Right atrium auricular region (tissue), 2 donors: ENCODE data around the gene HSPA14. TPM values are rescaled to one million over a fixed set of nuclear protein-coding genes. Genes with fewer than 3 reads are reported as not detected.
"Not testable (repeated sequence)": the region's sequence is repeated elsewhere in the genome, so short reads cannot be mapped to it uniquely, and the experiment has no call there.

Experiments used
- DNase-seq: peaks from one replicate; pipeline ENCODE4 v3.0.0-alpha.2; 2019; ENCODE audit warnings: low spot score
- H3K27ac ChIP-seq, 2 donors: fragments of 200-600 bp; sonication (generic); 1 replicate in 1 of 2; 2 replicates in 1 of 2; pipeline ENCODE4 v1.5.1; 2016 to 2019
- H3K27me3 ChIP-seq, 2 donors: fragments of 200-600 bp; sonication (generic); one replicate each; pipeline versions ENCODE4 v1.5.1 to v1.6.0; 2017 to 2019
- H3K36me3 ChIP-seq: fragments of 200-600 bp; sonication (generic); one replicate; pipeline ENCODE4 v1.5.1; 2016
- H3K4me1 ChIP-seq, 2 donors: fragments of 200-600 bp; sonication (generic); one replicate each; pipeline versions ENCODE4 v1.5.1 to v1.6.0; 2017 to 2019
- H3K4me3 ChIP-seq, 2 donors: fragments of 200-600 bp; sonication (generic); 1 replicate in 1 of 2; 2 replicates in 1 of 2; pipeline ENCODE4 v1.5.1; 2017 to 2019; ENCODE audit warnings: mild to moderate bottlenecking in 1 of 2, moderate library complexity in 1 of 2
- H3K9me3 ChIP-seq, 2 donors: fragments of 200-600 bp; sonication (generic); one replicate each; pipeline ENCODE4 v1.5.1; 2019
- CTCF ChIP-seq, 2 donors: fragments of 200-600 bp; sonication (generic); IDR thresholded peaks; one replicate each; pipeline ENCODE4 v1.5.1; 2019; ENCODE audit warnings: antibody characterized with exemption in 2 of 2
- total RNA-seq, 2 donors: library from RNA; depleted of rRNA; stranded (reverse); fragments of >200 nt; gene quantifications; one replicate each; pipeline ENCODE4 v1.1.0, GENCODE V29; 2016

The HSPA14 gene
- total RNA-seq, 2 donors from 2014 or later, result 6.1 to 9.7 TPM

GRCh38 chr10:14858338-14858960 is 20.3 kb downstream of the HSPA14 start:
- Histone ChIP-seq H3K36me3 (peaks cover 25% of the 10 kb centered on the region), H3K9me3 (no peaks in the 10 kb centered on the region), H3K27ac (no peak overlapping the region), H3K4me3 (no peak overlapping the region), H3K27me3 (no peaks in the 10 kb centered on the region), H3K4me1 (no peaks in the 10 kb centered on the region)
- DNase-seq, result no peak
- no peak for TF ChIP-seq CTCF (IDR thresholded peaks at IDR 0.05)

GRCh38 chr10:14859043-14859442 is 20.9 kb downstream of the HSPA14 start:
- no peak for TF ChIP-seq CTCF (IDR thresholded peaks at IDR 0.05)
- no peak overlapping the region for H3K4me3 ChIP-seq
- no peaks in the 10 kb centered on the region for H3K27me3 ChIP-seq
- no peak overlapping the region for H3K27ac ChIP-seq
- peaks cover 19% of the 10 kb centered on the region for H3K36me3 ChIP-seq
- H3K4me1 ChIP-seq, result no peaks in the 10 kb centered on the region
- H3K9me3 ChIP-seq, result no peaks in the 10 kb centered on the region
- no peak for DNase-seq

- Histone ChIP-seq H3K9me3 (no peaks in the 10 kb centered on the region), H3K36me3 (peaks cover 17% of the 10 kb centered on the region), H3K4me1 (no peaks in the 10 kb centered on the region), H3K4me3 (no peak overlapping the region), H3K27me3 (no peaks in the 10 kb centered on the region), H3K27ac (no peak overlapping the region)
- no peak for TF ChIP-seq CTCF (IDR thresholded peaks at IDR 0.05)
- no peak for DNase-seq
Measured at GRCh38 chr10:14859775-14860174, 21.7 kb downstream of the HSPA14 start.

- Histone ChIP-seq H3K36me3 (peaks cover 15% of the 10 kb centered on the region), H3K27ac (no peak overlapping the region), H3K9me3 (no peaks in the 10 kb centered on the region), H3K27me3 (no peaks in the 10 kb centered on the region), H3K4me1 (no peaks in the 10 kb centered on the region), H3K4me3 (no peak overlapping the region)
- TF ChIP-seq CTCF (IDR thresholded peaks at IDR 0.05), result no peak
- DNase-seq, result no peak
Measured at GRCh38 chr10:14860791-14861190, 22.7 kb downstream of the HSPA14 start.

GRCh38 chr10:14864466-14864865 is 26.4 kb downstream of the HSPA14 start:
- not testable (repeated sequence) for H3K27ac ChIP-seq, DNase-seq, H3K4me3 ChIP-seq, H3K27me3 ChIP-seq, H3K9me3 ChIP-seq, H3K4me1 ChIP-seq
- H3K36me3 ChIP-seq, result peaks cover 18% of the 10 kb centered on the region

GRCh38 chr10:14864871-14865270 is 26.8 kb downstream of the HSPA14 start:
- H3K36me3 ChIP-seq, result peaks cover 18% of the 10 kb centered on the region
- H3K4me3 ChIP-seq, H3K4me1 ChIP-seq, H3K9me3 ChIP-seq, DNase-seq, H3K27me3 ChIP-seq, H3K27ac ChIP-seq: not testable (repeated sequence)

GRCh38 chr10:14873090-14873760 is 35.1 kb downstream of the HSPA14 start:
- H3K27ac ChIP-seq, result no peak overlapping the region
- peaks cover 6% of the 10 kb centered on the region for H3K36me3 ChIP-seq
- H3K9me3 ChIP-seq, result no peaks in the 10 kb centered on the region
- no peak overlapping the region for H3K4me3 ChIP-seq
- DNase-seq, result no peak
- TF ChIP-seq CTCF (IDR thresholded peaks at IDR 0.05), result no peak
- peaks cover 0 to 19% of the 10 kb centered on the region in 2 donors for H3K4me1 ChIP-seq
- no peaks in the 10 kb centered on the region for H3K27me3 ChIP-seq
